GM18951 (cell line): ENCODE measurements around the gene DLG4.
"Not testable (repeated sequence)": the region's sequence is repeated elsewhere in the genome, so short reads cannot be mapped to it uniquely, and the experiment has no call there.

Experiments
- POLR2A ChIP-seq: IDR thresholded peaks from 4 replicates; pipeline ENCODE4 v1.6.1; 2011; ENCODE audit warnings: mild to moderate bottlenecking; ENCODE audit not compliant: insufficient read length, insufficient read depth; ENCODE audit errors: extremely low read depth
- in situ Hi-C: fragments of 300-500 bp; cut with MboI; formaldehyde crosslinking; loops from one replicate; pipeline ENCODE4 v1.12.0; 2022; ENCODE audit warnings: low sequenced_read_pairs, mixed read lengths, inconsistent platforms; ENCODE audit not compliant: unreplicated experiment

Gene DLG4

DNA sequence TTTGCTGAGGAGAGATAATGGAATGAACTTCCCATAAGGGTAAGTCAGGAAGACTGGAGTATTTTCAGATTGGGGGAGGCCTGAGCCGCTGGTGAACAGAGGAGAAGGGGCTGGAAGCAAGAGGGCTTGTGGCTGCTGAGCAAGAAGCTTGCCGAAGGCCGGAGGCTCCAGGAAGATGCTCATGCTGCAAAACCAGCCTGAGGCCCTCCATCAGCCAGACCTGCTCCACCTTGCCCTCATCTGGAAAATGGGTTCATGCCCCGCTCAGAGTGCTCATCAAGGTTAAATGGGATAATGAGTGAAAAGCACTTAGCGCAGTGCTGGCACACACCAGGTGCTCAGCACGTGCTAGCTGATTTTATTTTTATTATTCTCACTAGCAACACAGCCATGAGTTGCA, 35.0 kb downstream of the DLG4 start:
- in situ Hi-C loops = no loop called here
- TF ChIP-seq POLR2A = no peak

DNA sequence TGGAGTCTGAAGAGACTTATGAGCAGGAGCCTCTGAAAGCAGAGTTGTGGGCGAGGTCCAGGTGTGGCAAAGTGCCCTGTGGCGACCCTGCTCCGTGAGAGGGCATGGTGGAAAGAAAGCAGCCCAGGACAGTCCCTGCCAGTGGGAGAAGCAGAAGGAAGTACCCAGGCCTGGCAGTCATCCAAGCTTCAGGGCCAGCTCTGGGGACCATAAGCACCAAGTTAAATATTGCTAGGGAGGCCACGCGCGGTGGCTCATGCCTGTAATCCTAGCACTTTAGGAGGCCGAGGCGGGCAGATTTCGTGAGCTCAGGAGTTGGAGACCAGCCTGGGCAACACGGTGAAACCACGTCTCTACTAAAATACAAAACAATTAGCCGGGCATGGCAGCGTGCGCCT, 35.5 kb downstream of the DLG4 start:
- TF ChIP-seq POLR2A = no peak
- in situ Hi-C loops = no loop called here

DNA sequence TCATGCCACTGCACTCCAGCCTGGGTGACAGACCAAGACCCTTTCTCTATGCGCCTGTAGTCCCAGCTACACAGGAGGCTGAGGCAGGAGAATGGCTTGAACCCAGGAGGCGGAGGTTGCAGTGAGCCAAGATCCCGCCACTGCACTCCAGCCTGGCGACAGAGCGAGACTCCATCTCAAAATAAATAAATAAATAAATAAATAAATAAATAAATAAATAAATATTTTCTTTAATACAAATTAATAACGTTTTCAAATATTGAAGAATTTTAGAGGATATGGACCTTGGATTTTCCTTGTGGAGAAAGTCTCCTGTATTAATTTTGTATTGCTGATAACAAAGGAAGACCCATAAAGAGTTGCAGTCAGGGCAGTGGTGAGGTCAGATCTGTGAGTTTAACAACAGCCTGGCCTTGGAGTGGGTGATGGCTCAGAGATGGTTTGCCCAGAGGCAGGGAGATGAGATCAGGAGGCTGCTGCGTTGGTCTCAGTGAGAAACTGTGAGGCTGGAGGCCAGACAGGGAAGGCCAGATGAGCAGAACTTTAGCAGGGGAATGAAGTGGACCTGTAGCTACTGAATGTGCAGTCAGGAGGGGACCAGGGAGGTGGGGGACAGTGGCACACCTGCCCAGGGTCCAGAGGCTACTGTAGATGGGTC, 36.1 kb downstream of the DLG4 start:
- in situ Hi-C loops = no loop called here

DNA sequence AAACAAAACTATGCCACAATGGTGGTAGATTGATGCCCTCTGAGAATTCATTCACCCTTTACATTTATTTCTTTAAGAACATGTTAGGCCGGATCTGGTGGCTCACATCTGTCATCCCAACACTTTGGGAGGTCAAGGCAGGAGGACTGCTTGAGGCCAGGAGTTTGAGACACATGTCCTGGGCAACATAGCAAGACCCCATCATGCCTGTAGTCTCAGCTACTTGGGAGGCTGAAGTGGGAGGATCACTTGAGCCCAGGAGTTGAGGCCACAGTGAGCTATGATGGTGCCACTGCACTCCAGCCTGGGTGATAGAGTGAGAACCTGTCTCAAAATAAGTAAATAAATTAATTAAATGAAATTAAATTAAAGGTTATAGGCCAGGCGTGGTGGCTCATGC, 37.5 kb downstream of the DLG4 start:
- in situ Hi-C loops = not testable (repeated sequence)

More for the DNA sequence above, 36.1 kb downstream of the DLG4 start:
- no peak for TF ChIP-seq POLR2A

DNA sequence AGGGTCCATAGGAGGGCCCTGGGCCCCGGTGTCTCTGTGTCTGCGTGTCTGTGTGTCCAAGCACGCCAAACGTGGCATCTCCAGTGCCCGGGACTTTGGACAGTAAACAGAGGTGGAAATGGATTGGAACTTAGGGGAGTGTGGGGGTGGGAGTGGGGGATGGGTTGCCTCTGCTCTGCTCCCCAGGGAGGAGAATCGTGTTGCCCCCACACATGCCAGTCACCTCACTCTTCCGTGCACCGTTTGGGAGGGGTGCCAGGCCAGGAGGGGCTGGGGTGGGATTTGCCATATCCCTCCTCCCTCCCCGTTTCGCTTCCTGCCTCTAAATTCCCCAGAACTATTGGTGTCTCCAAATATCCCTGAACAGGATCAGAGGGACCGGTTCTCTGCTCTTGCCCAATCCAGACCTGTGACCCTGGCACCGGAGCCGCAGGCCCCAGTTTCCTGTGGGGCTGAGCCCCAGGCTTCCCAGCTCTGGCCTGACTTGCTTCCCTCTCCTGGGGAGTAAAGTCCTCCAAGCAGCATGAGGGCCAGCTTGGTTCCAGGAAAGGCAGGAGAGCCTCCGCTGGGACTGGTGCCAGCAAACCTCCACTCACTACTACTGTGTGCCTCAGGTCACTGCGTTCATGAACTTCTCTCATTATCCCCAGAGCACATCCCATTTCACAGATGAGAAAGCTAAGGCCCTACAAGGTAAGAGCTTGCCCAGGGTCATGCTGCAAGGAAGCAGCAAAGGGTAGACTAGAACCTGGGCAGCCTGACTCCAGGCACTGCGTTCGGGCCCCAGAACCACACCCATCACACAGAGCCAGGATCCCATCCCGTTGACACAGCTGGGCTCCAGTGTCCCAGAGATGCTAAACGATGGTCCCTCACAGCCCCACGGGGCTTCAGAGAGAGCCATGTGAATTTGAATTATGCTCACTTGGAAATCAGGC, 40.0 kb downstream of the DLG4 start, which contains the start of gene ASGR1:
Gene ASGR1 (minus strand): TSS at position 54 of the 938 bp plus-strand sequence. CDS start 807 bp downstream, outside the sequence.
- TF ChIP-seq POLR2A = no peak
- in situ Hi-C loops = no loop called here

DNA sequence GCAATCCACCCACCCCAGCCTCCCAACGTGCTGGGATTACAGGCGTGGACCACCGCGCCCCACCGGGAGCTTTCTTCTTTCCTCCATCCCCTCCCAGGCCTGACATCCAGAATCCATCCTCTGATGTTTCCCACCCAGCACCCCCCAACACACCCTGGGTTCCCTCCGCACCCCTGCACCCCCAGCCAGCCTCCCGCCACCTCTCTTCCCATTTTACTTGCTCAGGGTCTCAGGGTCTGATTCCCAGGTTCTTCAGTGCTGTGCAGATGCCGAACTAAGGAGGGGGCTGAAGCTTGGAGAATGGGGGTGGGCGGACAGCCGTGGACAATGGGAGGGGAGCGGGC, 40.7 kb downstream of the DLG4 start:
- in situ Hi-C loops = no loop called here
- TF ChIP-seq POLR2A = no peak

DNA sequence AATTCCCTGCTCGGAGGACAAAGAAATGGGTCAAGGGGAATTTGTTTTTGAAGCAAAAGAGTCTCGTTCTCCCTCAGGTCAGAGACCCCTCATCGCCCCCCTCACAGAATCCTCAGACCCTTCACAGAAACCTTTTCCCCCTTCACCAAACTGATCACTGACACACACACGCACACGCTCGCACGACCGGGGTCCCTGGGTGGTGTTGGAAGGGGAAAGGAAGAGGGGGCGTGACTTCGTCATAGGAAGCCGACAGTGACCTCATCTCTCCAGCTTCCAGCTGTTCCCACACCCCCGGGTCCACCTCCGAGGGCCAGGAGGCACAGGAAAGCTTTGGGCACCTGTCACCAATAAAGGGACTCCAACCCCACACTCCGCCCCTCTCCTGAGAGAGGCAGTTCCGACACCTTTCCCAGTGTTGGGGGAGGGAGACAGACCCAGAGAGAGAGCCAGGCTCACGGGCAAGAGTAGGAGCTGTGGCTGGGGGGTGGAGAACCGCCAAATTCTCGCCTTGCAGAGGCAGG, 41.6 kb downstream of the DLG4 start:
- TF ChIP-seq POLR2A = no peak
- in situ Hi-C loops = no loop called here

DNA sequence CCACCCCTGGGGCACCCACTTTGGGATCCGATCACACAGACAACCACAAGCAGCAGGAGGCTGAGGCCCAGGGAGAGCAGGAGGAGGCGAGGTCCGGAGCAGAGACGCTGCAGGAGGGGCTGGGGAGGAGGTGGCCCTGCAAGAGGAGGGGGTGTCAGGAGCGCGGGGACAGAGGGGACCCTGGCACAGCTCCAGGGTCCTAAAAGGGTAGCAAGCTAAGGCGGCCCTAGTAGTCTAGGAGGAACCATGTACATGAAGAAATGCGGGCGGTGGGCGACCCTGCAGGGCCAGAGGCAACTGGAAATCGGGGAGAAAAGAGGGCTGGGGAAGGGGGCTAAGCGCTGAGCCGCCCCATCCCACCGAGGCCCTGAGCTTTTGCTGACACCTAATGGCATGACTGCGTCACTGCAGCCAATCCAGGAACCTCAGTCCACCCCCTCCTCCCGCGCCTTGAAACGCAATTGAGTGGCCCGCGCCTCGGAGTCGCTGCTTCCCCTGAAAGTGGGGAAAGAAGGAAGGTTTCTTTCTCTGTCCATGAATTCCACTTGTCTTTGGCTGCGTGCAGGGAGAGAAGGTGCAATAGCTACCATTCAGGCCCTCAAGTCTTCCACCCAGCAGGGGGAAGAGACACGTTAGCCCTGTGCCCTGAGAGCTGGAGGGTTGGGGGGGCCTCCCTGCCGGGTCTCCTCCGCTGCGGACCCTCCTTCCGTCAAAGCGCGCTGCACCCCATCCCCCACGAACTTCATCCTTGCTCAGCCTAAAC, 42.3 kb downstream of the DLG4 start:
- TF ChIP-seq POLR2A = no peak
- in situ Hi-C loops = no loop called here

DNA sequence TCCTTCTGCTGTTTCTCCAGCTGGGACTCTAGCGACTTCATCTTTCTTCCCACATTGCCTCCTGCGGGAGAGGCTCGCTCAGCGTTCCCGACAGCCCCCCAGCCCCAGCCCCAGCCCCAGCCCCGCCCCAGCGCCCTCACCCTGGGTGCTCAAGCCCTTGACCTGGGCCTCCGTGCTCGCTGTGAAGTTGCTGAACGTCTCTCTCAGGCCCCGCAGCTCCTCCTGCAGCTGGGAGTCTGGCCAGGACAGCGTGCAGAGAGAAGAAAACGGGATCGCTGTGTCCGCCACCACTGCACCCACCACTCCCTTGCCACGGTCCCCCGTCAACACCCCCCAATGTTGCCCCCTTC, 42.8 kb downstream of the DLG4 start:
- TF ChIP-seq POLR2A = no peak
- in situ Hi-C loops = no loop called here

DNA sequence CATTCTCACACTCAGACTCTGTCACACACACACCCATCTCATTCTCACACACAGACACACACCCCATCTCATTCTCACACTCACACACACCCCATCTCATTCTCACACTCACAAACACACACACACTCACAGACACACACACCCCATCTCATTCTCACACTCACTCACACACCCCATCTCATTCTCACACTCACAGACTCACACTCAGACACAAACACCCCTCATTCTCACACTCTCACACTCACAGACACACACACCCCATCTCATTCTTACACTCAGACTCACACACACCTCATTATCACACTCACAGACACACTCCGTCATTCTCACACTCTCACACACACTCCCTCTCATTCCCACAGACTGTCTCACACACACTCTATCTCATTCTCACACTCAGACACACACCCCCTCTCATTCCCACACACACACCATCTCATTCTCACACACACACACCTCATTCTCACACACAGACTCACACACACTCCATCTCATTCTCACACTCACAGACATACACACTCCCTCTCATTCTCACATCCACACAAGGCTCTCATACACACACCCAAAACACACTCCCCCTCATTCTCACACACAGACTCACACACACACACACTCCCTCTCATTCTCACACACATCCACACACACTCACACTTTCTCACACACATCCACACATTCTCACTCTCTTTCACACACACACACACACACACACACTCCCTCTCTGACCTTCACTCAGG, 43.4 kb downstream of the DLG4 start:
- TF ChIP-seq POLR2A = no peak
- in situ Hi-C loops = no loop called here

DNA sequence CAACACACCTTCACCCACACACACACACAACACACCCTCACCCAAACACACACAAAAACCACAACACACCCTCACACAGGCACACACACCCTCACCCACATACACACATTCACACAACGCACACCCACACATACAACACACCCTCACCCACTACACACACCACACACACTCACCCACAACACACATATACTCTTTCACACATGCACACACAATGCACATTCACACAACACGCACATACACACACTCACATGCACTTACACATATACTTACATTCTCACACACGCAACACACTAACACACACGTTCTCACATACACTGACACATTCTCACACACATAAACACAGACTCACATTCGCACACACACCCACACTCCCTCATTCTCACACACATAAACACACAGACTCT, 44.3 kb downstream of the DLG4 start:
- TF ChIP-seq POLR2A = no peak
- in situ Hi-C loops = no loop called here

DNA sequence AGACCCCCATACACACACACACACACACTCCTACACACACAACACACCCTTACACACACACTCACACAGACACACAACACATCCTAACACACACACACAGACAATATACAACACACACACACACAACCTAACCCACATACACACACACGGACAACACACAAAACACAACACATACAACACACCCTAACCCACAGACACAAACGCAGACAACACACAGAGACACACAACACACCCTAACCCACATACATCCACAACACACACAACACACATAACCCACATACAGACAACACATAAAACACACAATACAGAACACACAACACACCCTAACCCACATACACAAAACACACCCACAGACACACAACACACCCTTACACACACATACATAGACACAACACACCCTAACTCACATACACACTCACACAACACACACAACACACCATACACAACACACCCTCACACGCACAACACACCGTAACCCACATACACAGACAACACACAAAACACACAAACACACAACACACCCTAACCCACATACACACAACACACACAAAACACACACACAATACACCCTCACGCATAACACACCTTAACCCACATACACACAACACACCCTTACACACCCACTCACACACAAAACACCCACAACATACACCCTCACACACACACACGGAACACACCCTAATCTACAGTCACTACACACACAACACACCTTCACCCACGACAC, 44.9 kb downstream of the DLG4 start:
- no peak for TF ChIP-seq POLR2A
- in situ Hi-C loops = no loop called here
